AG09309 (cell line): ENCODE data around the gene PPM1H.

Source experiments
- DNase-seq: peaks from one replicate; pipeline ENCODE4 v3.0.0-alpha.2; 2010; ENCODE audit warnings: low read depth
- H3K4me3 ChIP-seq: 2 replicates; pipeline ENCODE4 v1.5.1; 2011; ENCODE audit warnings: mild to moderate bottlenecking, low read depth, low read length, moderate library complexity; ENCODE audit not compliant: control insufficient read depth
- TF ChIP-seq, protein P1 (sequence below): IDR thresholded peaks from 2 replicates; pipeline ENCODE4 v1.5.1; 2011; ENCODE audit warnings: mild to moderate bottlenecking, low read depth, low read length, inconsistent platforms; ENCODE audit not compliant: insufficient read depth, control insufficient read depth; ENCODE audit errors: missing control alignments

Gene PPM1H

GRCh38 chr12:62859321-62859737 is 75.6 kb downstream of the PPM1H start:
- DNase-seq, result no peak
- H3K4me3 ChIP-seq, result no peak overlapping the region
- TF ChIP-seq, protein P1, sequence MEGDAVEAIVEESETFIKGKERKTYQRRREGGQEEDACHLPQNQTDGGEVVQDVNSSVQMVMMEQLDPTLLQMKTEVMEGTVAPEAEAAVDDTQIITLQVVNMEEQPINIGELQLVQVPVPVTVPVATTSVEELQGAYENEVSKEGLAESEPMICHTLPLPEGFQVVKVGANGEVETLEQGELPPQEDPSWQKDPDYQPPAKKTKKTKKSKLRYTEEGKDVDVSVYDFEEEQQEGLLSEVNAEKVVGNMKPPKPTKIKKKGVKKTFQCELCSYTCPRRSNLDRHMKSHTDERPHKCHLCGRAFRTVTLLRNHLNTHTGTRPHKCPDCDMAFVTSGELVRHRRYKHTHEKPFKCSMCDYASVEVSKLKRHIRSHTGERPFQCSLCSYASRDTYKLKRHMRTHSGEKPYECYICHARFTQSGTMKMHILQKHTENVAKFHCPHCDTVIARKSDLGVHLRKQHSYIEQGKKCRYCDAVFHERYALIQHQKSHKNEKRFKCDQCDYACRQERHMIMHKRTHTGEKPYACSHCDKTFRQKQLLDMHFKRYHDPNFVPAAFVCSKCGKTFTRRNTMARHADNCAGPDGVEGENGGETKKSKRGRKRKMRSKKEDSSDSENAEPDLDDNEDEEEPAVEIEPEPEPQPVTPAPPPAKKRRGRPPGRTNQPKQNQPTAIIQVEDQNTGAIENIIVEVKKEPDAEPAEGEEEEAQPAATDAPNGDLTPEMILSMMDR, result no peak

DNA sequence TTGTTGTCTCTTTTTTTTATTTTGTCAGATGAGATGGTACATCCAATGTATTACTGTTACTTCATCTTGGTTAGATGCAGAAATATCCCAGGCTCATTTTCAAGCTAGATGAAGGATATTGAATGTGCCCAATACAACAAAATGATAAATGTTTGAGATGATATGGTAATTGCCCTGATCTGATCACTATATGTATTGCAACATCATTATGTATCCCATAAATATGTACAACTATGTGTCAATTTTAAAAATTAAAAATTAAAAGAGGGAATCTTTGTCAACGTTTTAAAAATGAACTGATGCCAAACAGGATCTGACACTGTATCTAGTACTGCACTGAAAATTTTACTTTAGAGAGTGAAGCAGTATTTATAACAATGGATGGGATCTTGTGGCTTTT is 78.5 kb downstream of the PPM1H start:
- TF ChIP-seq, protein P1, result no peak
- no peak for DNase-seq
- H3K4me3 ChIP-seq, result no peak overlapping the region

- TF ChIP-seq, protein P1, result no peak
- no peak overlapping the region for H3K4me3 ChIP-seq
- no peak for DNase-seq
Measured at GRCh38 chr12:62854024-62854423, 80.9 kb downstream of the PPM1H start.

- TF ChIP-seq, protein P1, result no peak
- no peak for DNase-seq
Measured at GRCh38 chr12:62849398-62849797, 85.6 kb downstream of the PPM1H start.

GRCh38 chr12:62848418-62848817 is 86.5 kb downstream of the PPM1H start:
- TF ChIP-seq, protein P1, result peak; percentile 4
- DNase-seq, result peak; percentile 18
- no peak overlapping the region for H3K4me3 ChIP-seq

More at GRCh38 chr12:62849398-62849797, 85.6 kb downstream of the PPM1H start:
- no peak overlapping the region for H3K4me3 ChIP-seq

DNA sequence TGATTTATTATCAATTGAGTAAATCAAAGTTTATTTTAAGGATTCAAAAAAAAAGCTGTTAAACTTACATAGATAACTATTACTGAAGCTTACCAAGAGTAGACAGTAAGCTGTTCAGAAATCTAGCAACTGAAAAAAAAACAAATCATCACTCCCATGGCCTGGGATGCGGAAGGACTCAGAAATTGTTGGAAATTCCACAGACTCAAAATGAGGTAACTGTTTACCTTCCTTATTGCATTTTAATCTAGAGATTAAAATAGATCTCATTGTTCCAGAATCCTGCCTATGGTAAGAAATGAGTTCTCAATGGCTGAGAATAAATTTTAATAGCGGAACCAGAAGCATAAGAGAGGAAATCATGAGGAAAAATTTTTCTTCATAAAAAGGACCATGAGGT is 87.2 kb downstream of the PPM1H start:
- no peak for DNase-seq
- no peak overlapping the region for H3K4me3 ChIP-seq
- TF ChIP-seq, protein P1, result no peak

DNA sequence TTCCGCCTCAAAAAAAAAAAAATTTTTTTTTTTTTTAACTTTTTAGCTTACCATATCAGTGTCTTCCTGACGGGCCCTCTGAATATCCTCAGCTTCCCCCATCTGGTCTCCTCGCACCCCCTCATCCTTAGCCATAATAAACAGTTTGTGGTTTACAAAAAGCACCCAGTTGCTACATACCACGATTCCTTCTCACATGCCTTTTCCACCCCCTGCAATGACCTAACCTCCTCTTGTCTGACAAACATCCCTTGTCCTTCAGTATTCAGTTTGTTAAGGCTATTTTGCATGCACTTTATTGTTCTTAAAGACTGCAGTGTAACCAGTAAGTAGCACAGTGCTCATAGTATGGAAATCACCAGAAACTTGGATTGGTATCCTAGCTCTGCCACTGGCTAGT is 88.5 kb downstream of the PPM1H start:
- TF ChIP-seq, protein P1, result no peak
- no peak for DNase-seq

More for the DNA sequence above, 88.5 kb downstream of the PPM1H start:
- no peak overlapping the region for H3K4me3 ChIP-seq
